PFSK-1 (cell line): ENCODE measurements around the gene NTM.

Experiments
- FOXP2 ChIP-seq: optimal IDR thresholded peaks from 2 replicates; pipeline ENCODE3; 2011; ENCODE audit warnings: borderline replicate concordance, control low read depth, inconsistent platforms; ENCODE audit not compliant: insufficient read depth; ENCODE audit errors: extremely low read length, extremely low read depth
- POLR2AphosphoS5 ChIP-seq: IDR thresholded peaks from 2 replicates; pipeline ENCODE4 v1.6.1; 2012; ENCODE audit warnings: low read depth, mild to moderate bottlenecking, control low read depth, low read length, moderate library complexity
- SIN3A ChIP-seq: IDR thresholded peaks from 2 replicates; pipeline ENCODE4 v1.6.1; 2012; ENCODE audit warnings: mild to moderate bottlenecking, low read length, moderate library complexity, borderline replicate concordance; ENCODE audit not compliant: insufficient read depth
- TAF1 ChIP-seq: IDR thresholded peaks from 2 replicates; pipeline ENCODE4 v1.6.1; 2012; ENCODE audit warnings: low read length, control low read depth, borderline replicate concordance; ENCODE audit not compliant: insufficient read depth
- TF ChIP-seq, protein P1 (sequence below), 2 experiments: IDR thresholded peaks; 2 replicates each; pipeline versions ENCODE4 v1.6.1 to v1.8.0; 2011 to 2012; ENCODE audit warnings: low read depth in 2 of 2, low read length in 2 of 2, control low read depth in 1 of 2, inconsistent platforms in 1 of 2, mild to moderate bottlenecking in 1 of 2, moderate library complexity in 1 of 2; ENCODE audit not compliant: insufficient read depth in 1 of 2

Gene NTM

DNA sequence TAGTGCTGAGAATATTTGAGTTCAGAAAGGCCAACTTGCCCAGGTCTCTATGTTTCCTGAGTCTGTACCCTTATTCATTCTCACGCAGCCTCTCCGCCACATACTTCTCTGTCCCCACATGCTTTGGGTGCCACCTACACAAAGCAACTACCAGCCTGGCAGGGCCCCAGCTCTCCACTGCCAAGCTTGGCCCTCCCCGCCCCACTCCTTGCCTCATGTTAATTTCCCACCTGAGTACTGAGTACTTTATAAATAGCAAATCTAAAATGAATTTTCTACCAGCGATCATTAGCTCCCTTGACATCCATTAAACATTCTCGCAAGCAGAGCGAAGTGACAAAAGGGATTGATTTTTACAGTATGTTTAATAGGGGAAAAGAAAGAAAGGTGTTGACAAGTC lies 20.8 kb downstream of the NTM start:
- TF ChIP-seq, protein P1, sequence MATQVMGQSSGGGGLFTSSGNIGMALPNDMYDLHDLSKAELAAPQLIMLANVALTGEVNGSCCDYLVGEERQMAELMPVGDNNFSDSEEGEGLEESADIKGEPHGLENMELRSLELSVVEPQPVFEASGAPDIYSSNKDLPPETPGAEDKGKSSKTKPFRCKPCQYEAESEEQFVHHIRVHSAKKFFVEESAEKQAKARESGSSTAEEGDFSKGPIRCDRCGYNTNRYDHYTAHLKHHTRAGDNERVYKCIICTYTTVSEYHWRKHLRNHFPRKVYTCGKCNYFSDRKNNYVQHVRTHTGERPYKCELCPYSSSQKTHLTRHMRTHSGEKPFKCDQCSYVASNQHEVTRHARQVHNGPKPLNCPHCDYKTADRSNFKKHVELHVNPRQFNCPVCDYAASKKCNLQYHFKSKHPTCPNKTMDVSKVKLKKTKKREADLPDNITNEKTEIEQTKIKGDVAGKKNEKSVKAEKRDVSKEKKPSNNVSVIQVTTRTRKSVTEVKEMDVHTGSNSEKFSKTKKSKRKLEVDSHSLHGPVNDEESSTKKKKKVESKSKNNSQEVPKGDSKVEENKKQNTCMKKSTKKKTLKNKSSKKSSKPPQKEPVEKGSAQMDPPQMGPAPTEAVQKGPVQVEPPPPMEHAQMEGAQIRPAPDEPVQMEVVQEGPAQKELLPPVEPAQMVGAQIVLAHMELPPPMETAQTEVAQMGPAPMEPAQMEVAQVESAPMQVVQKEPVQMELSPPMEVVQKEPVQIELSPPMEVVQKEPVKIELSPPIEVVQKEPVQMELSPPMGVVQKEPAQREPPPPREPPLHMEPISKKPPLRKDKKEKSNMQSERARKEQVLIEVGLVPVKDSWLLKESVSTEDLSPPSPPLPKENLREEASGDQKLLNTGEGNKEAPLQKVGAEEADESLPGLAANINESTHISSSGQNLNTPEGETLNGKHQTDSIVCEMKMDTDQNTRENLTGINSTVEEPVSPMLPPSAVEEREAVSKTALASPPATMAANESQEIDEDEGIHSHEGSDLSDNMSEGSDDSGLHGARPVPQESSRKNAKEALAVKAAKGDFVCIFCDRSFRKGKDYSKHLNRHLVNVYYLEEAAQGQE (IDR thresholded peaks at IDR 0.05; ENCODE audit: insufficient read depth in 1 of 2, low read depth in 2 of 2, low read length in 2 of 2) = no peak
- TF ChIP-seq TAF1 (no peak), SIN3A (no peak), FOXP2 (no peak), POLR2AphosphoS5 (no peak)

DNA sequence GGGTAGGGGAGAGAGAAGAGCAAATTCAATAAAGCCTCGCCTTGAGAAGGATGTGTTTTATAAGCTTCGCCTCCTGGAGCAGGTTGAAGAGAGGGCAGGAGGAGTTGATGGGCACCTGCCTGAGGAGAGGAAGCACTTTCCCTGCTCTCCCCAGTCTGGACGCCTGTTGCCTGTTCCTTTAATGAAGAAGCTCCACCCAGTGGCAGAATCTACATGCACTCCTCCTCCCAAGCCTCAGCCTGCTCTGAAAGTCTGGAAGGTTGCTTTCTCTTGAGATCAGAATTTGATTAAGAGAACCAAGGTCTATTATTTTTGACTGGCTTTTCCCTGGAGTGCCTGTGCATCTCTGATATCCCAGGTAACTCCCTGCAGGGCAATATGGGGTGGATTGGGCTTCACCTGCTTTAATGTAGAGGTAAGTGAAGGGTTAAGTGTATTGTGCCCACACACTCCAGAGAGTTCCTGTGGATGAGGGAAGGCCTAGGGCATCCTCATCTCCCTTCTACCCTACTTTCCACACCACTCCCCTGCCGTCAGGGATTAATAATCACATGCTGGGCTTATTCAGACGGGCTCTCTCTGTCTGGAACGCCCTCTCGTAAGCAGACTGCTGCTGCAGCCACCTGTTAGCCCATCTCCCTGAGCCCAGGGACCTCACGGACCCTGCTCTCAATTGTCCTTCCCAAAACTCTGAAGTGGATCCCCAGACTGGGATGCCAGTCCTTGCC lies 22.3 kb downstream of the NTM start:
- no peak for TF ChIP-seq TAF1
- no peak for TF ChIP-seq FOXP2
- TF ChIP-seq SIN3A = no peak

DNA sequence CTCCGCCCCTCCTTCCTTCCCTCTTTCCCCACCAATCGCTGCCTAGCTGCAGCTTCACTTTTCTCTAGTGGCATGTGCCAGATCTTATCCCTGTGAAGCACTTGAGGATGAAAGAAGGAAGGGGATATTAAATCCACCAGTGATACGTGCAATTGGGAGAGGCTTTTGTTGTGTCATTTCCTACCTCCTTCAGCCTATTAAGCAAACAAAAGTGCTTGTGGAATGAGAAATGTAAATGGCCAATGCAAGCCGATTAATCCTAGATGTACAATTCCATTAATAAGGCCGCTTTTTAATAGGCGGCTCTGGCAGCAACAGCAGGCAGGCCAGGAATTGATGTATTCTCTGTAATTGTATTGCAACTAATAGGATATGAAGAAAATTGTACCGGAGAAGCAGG lies 23.3 kb downstream of the NTM start:
- TF ChIP-seq TAF1 (no peak), FOXP2 (no peak), POLR2AphosphoS5 (no peak), SIN3A (no peak)
- TF ChIP-seq, protein P1 (IDR thresholded peaks at IDR 0.05; ENCODE audit: insufficient read depth in 1 of 2, low read depth in 2 of 2, low read length in 2 of 2) = no peak

DNA sequence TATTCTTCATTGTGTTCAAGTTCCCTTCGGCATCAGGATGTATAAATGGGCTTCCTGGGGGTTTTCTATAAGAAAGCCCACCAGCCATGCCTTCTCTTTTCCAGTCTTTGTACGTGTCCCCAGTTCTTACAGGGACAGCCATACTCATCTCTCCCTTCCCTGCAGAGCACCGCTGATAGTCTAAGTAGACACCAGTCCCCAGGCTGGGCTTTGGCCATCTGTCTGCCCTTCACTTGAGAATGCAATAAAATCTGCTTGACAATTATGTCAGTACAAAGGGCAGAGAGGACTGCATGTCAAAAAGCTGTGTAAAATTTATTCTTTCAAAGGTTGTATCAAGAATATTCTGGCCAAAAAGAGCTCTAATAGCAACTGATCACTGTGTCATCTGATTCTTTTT lies 27.3 kb downstream of the NTM start:
- no peak for TF ChIP-seq SIN3A
- no peak for TF ChIP-seq TAF1
- TF ChIP-seq FOXP2 = no peak
- no peak for TF ChIP-seq POLR2AphosphoS5
- TF ChIP-seq, protein P1 (IDR thresholded peaks at IDR 0.05; ENCODE audit: insufficient read depth in 1 of 2, low read depth in 2 of 2, low read length in 2 of 2) = no peak

DNA sequence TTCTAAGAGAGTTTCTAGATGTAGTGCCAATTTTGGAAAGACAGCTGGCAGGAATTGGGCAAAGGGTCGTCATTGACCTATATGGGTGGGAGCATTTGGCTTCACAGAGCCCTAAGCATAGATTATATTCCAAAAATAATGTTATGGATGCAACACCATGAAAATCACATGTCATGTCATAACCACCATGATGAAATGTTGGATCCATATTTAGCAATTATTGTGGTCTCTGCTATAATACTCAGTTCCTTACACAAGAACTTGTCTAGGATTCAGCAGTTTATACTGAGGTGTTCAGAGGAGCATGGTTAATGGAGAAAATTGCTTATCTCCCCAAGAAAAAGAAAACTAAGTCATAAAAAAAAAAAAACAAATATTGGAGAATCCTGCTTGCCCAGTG lies 31.6 kb downstream of the NTM start:
- TF ChIP-seq POLR2AphosphoS5 = no peak
- TF ChIP-seq TAF1 = no peak
- TF ChIP-seq FOXP2 = no peak
- TF ChIP-seq SIN3A = no peak
- TF ChIP-seq, protein P1 (IDR thresholded peaks at IDR 0.05; ENCODE audit: insufficient read depth in 1 of 2, low read depth in 2 of 2, low read length in 2 of 2) = no peak
